Astrocyte of the spinal cord (primary cell): Measurements from ENCODE around the gene EEF1G.
A peak's percentile ranks its signal among the peaks of the same experiment; 100 is the strongest.
"Not testable (repeated sequence)": the region's sequence is repeated elsewhere in the genome, so short reads cannot be mapped to it uniquely, and the experiment has no call there.

Source experiments
- DNase-seq: peaks from one replicate; pipeline ENCODE4 v3.0.0; 2011; ENCODE audit warnings: low read depth, low spot score
- H3K4me3 ChIP-seq: 2 replicates; pipeline ENCODE4 v1.5.1; 2011; ENCODE audit warnings: low read depth, mild to moderate bottlenecking, low read length, moderate library complexity
- in situ Hi-C: cut with HindIII; loops from 2 replicates; pipeline ENCODE4 v1.10.0; 2017; ENCODE audit warnings: low sequenced_read_pairs
- TF ChIP-seq, protein P1 (sequence below): IDR thresholded peaks from 2 replicates; pipeline ENCODE4 v1.5.1; 2012; ENCODE audit warnings: low read depth, mild to moderate bottlenecking, low read length, inconsistent platforms

The EEF1G gene

GRCh38 chr11:62575837-62576236 is 2.1 kb upstream of the EEF1G start:
- no peak for DNase-seq
- H3K4me3 ChIP-seq, result no peak overlapping the region
- in situ Hi-C loops, result no loop called here
- TF ChIP-seq, protein P1, sequence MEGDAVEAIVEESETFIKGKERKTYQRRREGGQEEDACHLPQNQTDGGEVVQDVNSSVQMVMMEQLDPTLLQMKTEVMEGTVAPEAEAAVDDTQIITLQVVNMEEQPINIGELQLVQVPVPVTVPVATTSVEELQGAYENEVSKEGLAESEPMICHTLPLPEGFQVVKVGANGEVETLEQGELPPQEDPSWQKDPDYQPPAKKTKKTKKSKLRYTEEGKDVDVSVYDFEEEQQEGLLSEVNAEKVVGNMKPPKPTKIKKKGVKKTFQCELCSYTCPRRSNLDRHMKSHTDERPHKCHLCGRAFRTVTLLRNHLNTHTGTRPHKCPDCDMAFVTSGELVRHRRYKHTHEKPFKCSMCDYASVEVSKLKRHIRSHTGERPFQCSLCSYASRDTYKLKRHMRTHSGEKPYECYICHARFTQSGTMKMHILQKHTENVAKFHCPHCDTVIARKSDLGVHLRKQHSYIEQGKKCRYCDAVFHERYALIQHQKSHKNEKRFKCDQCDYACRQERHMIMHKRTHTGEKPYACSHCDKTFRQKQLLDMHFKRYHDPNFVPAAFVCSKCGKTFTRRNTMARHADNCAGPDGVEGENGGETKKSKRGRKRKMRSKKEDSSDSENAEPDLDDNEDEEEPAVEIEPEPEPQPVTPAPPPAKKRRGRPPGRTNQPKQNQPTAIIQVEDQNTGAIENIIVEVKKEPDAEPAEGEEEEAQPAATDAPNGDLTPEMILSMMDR, result no peak

GRCh38 chr11:62575156-62575555 is 1.5 kb upstream of the EEF1G start:
- H3K4me3 ChIP-seq, result peak overlapping the region; percentile 99
- DNase-seq, result no peak
- TF ChIP-seq, protein P1, result no peak
- in situ Hi-C loops, result no loop called here

DNA sequence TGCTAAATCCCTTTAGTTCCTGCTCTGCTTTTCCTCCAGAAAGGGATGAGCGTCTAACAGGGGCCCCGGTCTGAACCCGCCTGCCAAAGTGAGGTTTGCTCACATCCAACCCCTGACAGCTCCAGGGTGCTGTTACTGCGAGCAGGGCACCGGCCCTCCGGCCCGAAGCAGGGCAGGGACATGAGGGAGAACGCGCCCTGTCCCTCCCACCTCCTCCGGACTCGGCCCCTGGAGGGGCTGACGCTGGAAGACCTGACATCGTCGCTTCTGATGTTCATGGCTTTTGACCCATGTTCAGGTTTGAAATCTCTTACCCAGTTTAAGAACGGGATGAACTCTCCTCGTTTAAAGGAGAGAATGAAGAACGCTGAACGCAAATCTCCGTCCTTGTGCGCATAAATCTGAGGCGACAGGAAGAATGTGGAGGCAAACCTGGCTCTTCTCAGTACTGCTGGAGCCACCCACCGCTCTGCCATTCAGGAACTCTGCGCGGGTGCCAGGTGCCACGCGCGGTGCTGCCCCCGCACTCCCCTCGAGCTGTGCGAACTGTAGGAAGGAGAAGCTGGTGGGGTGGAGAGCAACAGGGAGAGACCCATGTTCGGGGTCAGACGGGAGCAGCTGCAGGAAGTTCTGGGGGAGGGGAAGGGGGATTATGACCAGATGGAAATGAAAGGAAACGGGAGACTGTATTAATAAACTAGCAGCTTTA is 826 bp upstream of the EEF1G start:
- TF ChIP-seq, protein P1, result no peak
- DNase-seq, result no peak
- in situ Hi-C loops, result no loop called here

GRCh38 chr11:62573006-62573591 is 592 bp downstream of the EEF1G start:
- peak; percentile 18 for DNase-seq
- in situ Hi-C loops, result no loop called here
- H3K4me3 ChIP-seq, result peak overlapping the region; percentile 99
- TF ChIP-seq, protein P1, result no peak

More for the DNA sequence above, 826 bp upstream of the EEF1G start:
- H3K4me3 ChIP-seq, result peak overlapping the region; percentile 99

DNA sequence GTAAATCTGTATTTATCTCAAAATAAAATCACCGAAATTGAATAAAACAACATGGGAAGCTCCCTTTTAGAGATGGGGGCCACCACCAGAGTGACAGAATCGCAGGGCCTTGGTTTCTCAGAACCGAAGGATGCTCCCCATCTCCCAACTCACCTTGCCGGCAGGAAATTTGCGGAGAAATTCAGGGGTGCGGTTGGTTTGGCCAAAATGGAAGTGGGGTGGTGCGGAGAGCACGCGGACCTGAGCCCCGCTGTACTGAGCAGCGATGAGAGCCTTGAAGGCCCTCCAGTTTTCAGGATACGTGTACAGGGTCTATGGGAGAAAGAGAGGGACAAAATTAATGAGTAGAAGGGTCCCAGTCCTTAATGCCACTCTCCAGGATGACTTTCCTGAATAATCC is 1.3 kb downstream of the EEF1G start:
- peak overlapping the region; percentile 99 for H3K4me3 ChIP-seq
- DNase-seq, result no peak
- TF ChIP-seq, protein P1, result no peak
- in situ Hi-C loops, result no loop called here

DNA sequence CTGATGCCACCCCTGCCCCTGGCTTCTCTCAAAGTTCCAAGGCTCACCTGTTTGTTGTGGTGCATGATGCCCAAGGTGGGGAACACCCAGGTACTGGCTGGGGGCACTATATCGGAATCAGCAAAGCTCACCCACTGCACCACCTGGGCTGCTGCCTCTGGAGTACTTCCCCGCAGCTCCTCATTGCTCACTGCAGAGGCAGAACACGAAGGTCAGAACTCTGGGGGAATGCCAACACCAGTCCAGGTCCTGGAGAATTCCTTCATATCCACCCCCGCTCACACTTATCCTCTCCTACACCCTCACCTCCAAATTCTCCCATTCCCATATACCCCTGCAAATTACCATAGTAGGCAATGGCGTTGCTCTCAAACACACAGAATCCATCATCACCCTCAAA is 2.2 kb downstream of the EEF1G start:
- DNase-seq, in situ Hi-C loops, H3K4me3 ChIP-seq: not testable (repeated sequence)

- in situ Hi-C loops, H3K4me3 ChIP-seq, DNase-seq: not testable (repeated sequence)
Measured at GRCh38 chr11:62570903-62571302, 2.8 kb downstream of the EEF1G start.

GRCh38 chr11:62569611-62570010 is 4.1 kb downstream of the EEF1G start:
- in situ Hi-C loops, result no loop called here
- H3K4me3 ChIP-seq, result no peak overlapping the region
- no peak for DNase-seq
- TF ChIP-seq, protein P1, result no peak
